WTC11 (cell line): ENCODE measurements around the gene ANKRD65.

ENCODE experiments used
- ATF2 ChIP-seq: sonication (generic); formaldehyde crosslinking; IDR thresholded peaks from 2 replicates; pipeline ENCODE4 v1.8.1; 2022; ENCODE audit warnings: low read depth, missing genetic modification reagents, borderline replicate concordance
- SP1 ChIP-seq: sonication (generic); formaldehyde crosslinking; conservative IDR thresholded peaks from 2 replicates; pipeline ENCODE4 v1.8.1; 2022; ENCODE audit warnings: missing genetic modification reagents
- TF ChIP-seq, protein P1 (sequence below): sonication (generic); formaldehyde crosslinking; conservative IDR thresholded peaks from 2 replicates; pipeline ENCODE4 v1.8.1; 2022; ENCODE audit warnings: mild to moderate bottlenecking, missing genetic modification reagents
- TF ChIP-seq, protein P2 (sequence below): sonication (generic); formaldehyde crosslinking; IDR thresholded peaks from 2 replicates; pipeline ENCODE4 v1.8.0; 2022; ENCODE audit warnings: mild to moderate bottlenecking, missing genetic modification reagents

DNA sequence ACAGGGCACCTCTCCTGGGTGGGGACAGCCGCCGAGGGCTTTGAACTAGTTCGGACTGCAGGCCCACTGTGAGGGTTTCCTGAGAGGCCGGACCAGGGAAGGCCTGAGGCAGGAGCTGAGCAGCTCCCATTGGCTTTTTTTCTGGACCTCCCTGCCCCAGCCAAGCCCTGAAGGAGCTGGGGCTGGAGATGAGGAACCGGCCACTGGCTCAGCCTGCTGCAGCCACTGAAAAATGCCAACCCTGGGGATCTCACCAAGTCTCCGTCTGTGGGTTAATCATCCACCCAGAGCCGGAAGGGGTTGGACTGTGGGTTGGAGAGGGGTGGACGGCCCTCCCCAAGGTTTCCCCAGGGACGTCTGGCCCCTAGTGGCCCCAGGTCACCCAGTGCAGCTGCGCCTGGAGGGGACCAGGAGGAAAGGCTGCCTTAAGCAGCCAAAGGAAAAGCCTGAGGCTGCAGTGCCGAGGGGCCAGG, 16.9 kb upstream of the ANKRD65 start:
- TF ChIP-seq ATF2 (CRISPR knock-in tag), result no peak
- TF ChIP-seq, protein P1, sequence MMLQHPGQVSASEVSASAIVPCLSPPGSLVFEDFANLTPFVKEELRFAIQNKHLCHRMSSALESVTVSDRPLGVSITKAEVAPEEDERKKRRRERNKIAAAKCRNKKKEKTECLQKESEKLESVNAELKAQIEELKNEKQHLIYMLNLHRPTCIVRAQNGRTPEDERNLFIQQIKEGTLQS (CRISPR knock-in tag), result no peak
- TF ChIP-seq, protein P2, sequence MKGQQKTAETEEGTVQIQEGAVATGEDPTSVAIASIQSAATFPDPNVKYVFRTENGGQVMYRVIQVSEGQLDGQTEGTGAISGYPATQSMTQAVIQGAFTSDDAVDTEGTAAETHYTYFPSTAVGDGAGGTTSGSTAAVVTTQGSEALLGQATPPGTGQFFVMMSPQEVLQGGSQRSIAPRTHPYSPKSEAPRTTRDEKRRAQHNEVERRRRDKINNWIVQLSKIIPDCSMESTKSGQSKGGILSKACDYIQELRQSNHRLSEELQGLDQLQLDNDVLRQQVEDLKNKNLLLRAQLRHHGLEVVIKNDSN (CRISPR knock-in tag), result no peak
- TF ChIP-seq SP1 (CRISPR knock-in tag), result no peak
